Right ventricle myocardium superior (tissue), 1 donor: ENCODE measurements around the gene HM13. TPM values are rescaled to one million over a fixed set of nuclear protein-coding genes. Genes with fewer than 3 reads are reported as not detected.
"Not testable (repeated sequence)": the region's sequence is repeated elsewhere in the genome, so short reads cannot be mapped to it uniquely, and the experiment has no call there.

Experiments
- ATAC-seq: fragments of 200-7000 bp; cut with Tn5 transposase; one replicate; pipeline ENCODE4 v1.9.1; 2020; ENCODE audit warnings: mild to moderate bottlenecking; ENCODE audit not compliant: poor library complexity
- DNase-seq: peaks from one replicate; pipeline ENCODE4 v3.0.0-alpha.2; 2020
- intact Hi-C: fragments of 100-400 bp; cut with DNase I; formaldehyde crosslinking; loops from one replicate; pipeline ENCODE4 v1.11.2; 2022
- total RNA-seq: library from RNA; stranded (reverse); fragmentation: NEBNext Ultra II Directional; extraction: Animal tissue kit (Norgen Biotek cat#: 25700); gene quantifications from one replicate; pipeline ENCODE4 v1.2.1, GENCODE V29; 2021
- donor health status: DM: no; HTN: yes; CAD: no; lungs with severe emphysema.

The HM13 gene
- total RNA-seq, 1 donor from 2014 or later, result 40.9 TPM

GRCh38 chr20:31496761-31497295, 17.4 kb upstream of the HM13 start:
- ATAC-seq, result peak; percentile 88
- intact Hi-C loops, result no loop called here
- DNase-seq, result peak; percentile 87

- DNase-seq (peak; percentile 66), ATAC-seq (peak; percentile 26)
- intact Hi-C loops, result no loop called here
Measured at GRCh38 chr20:31497838-31498540, 16.3 kb upstream of the HM13 start.

- ATAC-seq, result no peak
- intact Hi-C loops, result no loop called here
- DNase-seq, result no peak
Measured at GRCh38 chr20:31500527-31500926, 13.7 kb upstream of the HM13 start.

- DNase-seq, result peak; percentile 93
- ATAC-seq, result peak; percentile 99
- intact Hi-C loops, result loop anchor here (2.0 kb wide), 1 partner anchor 42 kb away; no protein-coding TSS in a partner anchor
Measured at GRCh38 chr20:31502884-31503673, 11.2 kb upstream of the HM13 start.

GRCh38 chr20:31505903-31506302, 8.3 kb upstream of the HM13 start:
- ATAC-seq (no peak), DNase-seq (no peak)
- intact Hi-C loops, result no loop called here

- ATAC-seq (no peak), DNase-seq (no peak)
- intact Hi-C loops, result no loop called here
Measured at GRCh38 chr20:31508517-31509244, 5.6 kb upstream of the HM13 start.

- DNase-seq, result no peak
- intact Hi-C loops, result no loop called here
- ATAC-seq, result no peak
Measured at GRCh38 chr20:31515072-31515774, 981 bp downstream of the HM13 start.

- intact Hi-C loops, result no loop called here
- no peak for DNase-seq
- no peak for ATAC-seq
Measured at GRCh38 chr20:31515775-31516107, 1.5 kb downstream of the HM13 start.

GRCh38 chr20:31516166-31516565, 1.9 kb downstream of the HM13 start:
- intact Hi-C loops, result no loop called here
- ATAC-seq, result no peak
- DNase-seq, result no peak

GRCh38 chr20:31516651-31517050, 2.4 kb downstream of the HM13 start:
- intact Hi-C loops, result no loop called here
- DNase-seq (no peak), ATAC-seq (no peak)

- DNase-seq (peak; percentile 51), ATAC-seq (no peak)
- intact Hi-C loops, result no loop called here
Measured at GRCh38 chr20:31517373-31517772, 3.1 kb downstream of the HM13 start.

- DNase-seq, ATAC-seq, intact Hi-C loops: not testable (repeated sequence)
Measured at GRCh38 chr20:31521267-31521666, 7.0 kb downstream of the HM13 start.

GRCh38 chr20:31522731-31523130, 8.5 kb downstream of the HM13 start:
- DNase-seq (no peak), ATAC-seq (peak; percentile 34)
- intact Hi-C loops, result no loop called here

GRCh38 chr20:31523361-31524283, 9.4 kb downstream of the HM13 start:
- ATAC-seq, result peak; percentile 67
- intact Hi-C loops, result no loop called here
- no peak for DNase-seq

- intact Hi-C loops, result no loop called here
- DNase-seq (no peak), ATAC-seq (no peak)
Measured at GRCh38 chr20:31527266-31527665, 13.0 kb downstream of the HM13 start.

GRCh38 chr20:31535298-31535697, 21.1 kb downstream of the HM13 start:
- intact Hi-C loops, result no loop called here
- ATAC-seq (no peak), DNase-seq (no peak)

- DNase-seq, result no peak
- intact Hi-C loops, result no loop called here
- no peak for ATAC-seq
Measured at GRCh38 chr20:31536575-31536974, 22.3 kb downstream of the HM13 start.
